LNCAP (cell line): ENCODE results near the gene PLD5.

Experiments used
- CTCF ChIP-seq: fragments of 450-650 bp; IDR thresholded peaks from 2 replicates; pipeline ENCODE4 v1.5.1; 2017; ENCODE audit warnings: mild to moderate bottlenecking

Gene PLD5

GRCh38 chr1:242189591-242189990, 334.9 kb downstream of the PLD5 start:
- TF ChIP-seq CTCF = peak; percentile 19; the same call in 1 of the 2 replicates

- TF ChIP-seq CTCF = no peak
Measured at GRCh38 chr1:242187816-242188215, 336.7 kb downstream of the PLD5 start.

- no peak for TF ChIP-seq CTCF
Measured at GRCh38 chr1:242187171-242187570, 337.3 kb downstream of the PLD5 start.

GRCh38 chr1:242185731-242186130, 338.8 kb downstream of the PLD5 start:
- no peak for TF ChIP-seq CTCF

- TF ChIP-seq CTCF = no peak
Measured at GRCh38 chr1:242184955-242185354, 339.5 kb downstream of the PLD5 start.

- TF ChIP-seq CTCF = no peak
Measured at GRCh38 chr1:242178924-242179708, 345.4 kb downstream of the PLD5 start.

GRCh38 chr1:242178436-242178835, 346.1 kb downstream of the PLD5 start:
- no peak for TF ChIP-seq CTCF

GRCh38 chr1:242162140-242162539, 362.4 kb downstream of the PLD5 start:
- TF ChIP-seq CTCF = no peak
